NCI-H2029 (cell line): ENCODE results near the gene SEC11A.
"Not testable (repeated sequence)": the region's sequence is repeated elsewhere in the genome, so short reads cannot be mapped to it uniquely, and the experiment has no call there.

ENCODE experiments used
- DNase-seq: peaks from one replicate; lab custom pipeline; 2025; lab: John Stamatoyannopoulos, UW

SEC11A gene

GRCh38 chr15:84641871-84642270, 74.1 kb downstream of the SEC11A start:
- DNase-seq, result not testable (repeated sequence)

- no peak for DNase-seq
Measured at GRCh38 chr15:84638103-84638502, 77.8 kb downstream of the SEC11A start.

GRCh38 chr15:84634228-84634837, 81.6 kb downstream of the SEC11A start:
- no peak for DNase-seq

- DNase-seq, result peak; percentile 1
Measured at GRCh38 chr15:84633311-84634227, 82.4 kb downstream of the SEC11A start.

- DNase-seq, result peak; percentile 1
Measured at GRCh38 chr15:84631706-84632272, 84.2 kb downstream of the SEC11A start.

- no peak for DNase-seq
Measured at GRCh38 chr15:84629033-84629432, 86.9 kb downstream of the SEC11A start.

GRCh38 chr15:84625123-84625522, 90.8 kb downstream of the SEC11A start:
- DNase-seq, result no peak

GRCh38 chr15:84624359-84624758, 91.6 kb downstream of the SEC11A start:
- DNase-seq, result no peak

- DNase-seq, result no peak
Measured at GRCh38 chr15:84621358-84621979, 94.5 kb downstream of the SEC11A start.

- DNase-seq, result no peak
Measured at GRCh38 chr15:84620626-84621025, 95.3 kb downstream of the SEC11A start.
